HG02678 (cell line): Measurements from ENCODE around the gene SERPINB13.

ENCODE experiments used
- ATAC-seq: cut with Tn5 transposase; IDR thresholded peaks from one replicate; pipeline ENCODE4 v1.9.1; 2021; ENCODE audit warnings: mild to moderate bottlenecking, moderate library complexity; ENCODE audit not compliant: unreplicated experiment

SERPINB13 gene, protein sequence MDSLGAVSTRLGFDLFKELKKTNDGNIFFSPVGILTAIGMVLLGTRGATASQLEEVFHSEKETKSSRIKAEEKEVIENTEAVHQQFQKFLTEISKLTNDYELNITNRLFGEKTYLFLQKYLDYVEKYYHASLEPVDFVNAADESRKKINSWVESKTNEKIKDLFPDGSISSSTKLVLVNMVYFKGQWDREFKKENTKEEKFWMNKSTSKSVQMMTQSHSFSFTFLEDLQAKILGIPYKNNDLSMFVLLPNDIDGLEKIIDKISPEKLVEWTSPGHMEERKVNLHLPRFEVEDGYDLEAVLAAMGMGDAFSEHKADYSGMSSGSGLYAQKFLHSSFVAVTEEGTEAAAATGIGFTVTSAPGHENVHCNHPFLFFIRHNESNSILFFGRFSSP

DNA sequence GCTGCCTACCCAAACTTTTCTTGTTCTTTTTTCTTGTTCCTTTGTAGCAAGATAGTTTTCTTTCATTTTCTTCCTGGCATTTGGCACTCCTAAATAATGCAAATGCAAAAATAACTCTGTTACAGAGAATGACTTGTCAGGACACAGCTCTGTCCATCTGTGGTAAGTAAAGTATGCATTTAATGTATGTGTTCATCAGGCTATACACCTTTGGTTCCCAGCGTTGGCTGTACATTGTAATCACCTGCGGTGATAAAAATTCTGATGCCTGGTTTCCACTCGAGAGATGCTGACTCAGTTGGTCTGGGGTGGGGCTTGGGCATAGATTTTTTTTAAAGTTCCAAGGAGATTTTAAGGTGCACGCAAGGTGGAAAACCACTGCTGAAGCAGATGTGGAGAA, at the start of gene SERPINB13:
Gene SERPINB13 (plus strand): TSS at position 378 of the 400 bp plus-strand sequence. CDS start 1,325 bp downstream, outside the sequence.
- no peak for ATAC-seq

DNA sequence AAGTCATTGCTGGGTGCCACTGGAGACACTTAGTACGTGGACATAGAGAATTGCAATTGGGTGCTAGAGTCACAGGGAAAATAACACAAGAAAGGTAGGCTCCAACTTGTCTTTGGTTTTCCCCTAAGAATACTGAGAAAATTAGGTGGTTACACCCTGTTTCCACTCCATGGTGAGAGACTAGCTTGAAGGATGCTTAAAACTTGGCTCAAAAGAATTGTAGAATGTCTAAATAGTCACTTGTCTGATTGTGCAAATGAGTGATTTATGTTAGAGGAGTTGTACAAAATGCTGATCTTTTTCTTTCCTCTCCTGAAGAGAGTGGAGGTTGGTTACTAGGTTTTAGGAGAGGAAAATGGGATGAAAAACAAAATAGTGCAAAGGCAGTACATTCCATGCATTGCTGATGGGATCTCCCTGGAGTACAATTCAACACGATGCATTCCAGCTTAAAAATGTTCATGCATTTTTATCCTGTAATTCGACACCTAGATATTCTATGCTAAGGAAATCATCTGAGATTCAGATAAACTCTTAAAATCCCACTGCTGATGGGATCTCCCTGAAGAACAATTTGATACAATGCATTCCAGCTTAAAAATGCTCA, 47.1 kb upstream of the SERPINB13 start:
- ATAC-seq = no peak

GRCh38 chr18:63542069-63542468, 45.1 kb upstream of the SERPINB13 start, which contains the start of gene SERPINB12:
Gene SERPINB12 (plus strand): TSS chr18:63542369. CDS start chr18:63556160, 13,791 bp downstream.
- no peak for ATAC-seq

GRCh38 chr18:63544017-63544416, 43.1 kb upstream of the SERPINB13 start:
- no peak for ATAC-seq

- ATAC-seq = no peak
Measured at GRCh38 chr18:63545000-63545399, 42.1 kb upstream of the SERPINB13 start.

DNA sequence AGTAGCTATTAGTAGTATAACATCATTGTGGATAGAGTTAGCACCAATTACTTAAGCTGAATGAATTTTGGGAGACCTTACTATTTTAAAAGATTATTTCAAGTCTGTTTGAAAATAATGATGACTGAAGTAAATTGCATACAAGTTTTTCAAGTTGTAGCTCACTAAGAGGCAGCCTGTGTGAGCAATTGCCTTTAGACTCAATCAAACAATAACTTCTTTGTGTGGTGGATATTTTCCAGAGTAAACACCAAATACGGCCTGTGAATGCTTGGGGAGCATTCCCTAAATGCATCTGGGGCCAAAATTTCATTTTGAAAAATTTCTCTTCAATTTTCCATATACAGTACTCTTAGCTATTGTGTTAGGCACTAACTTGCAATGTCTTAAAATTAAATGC, 37.1 kb upstream of the SERPINB13 start:
- no peak for ATAC-seq

DNA sequence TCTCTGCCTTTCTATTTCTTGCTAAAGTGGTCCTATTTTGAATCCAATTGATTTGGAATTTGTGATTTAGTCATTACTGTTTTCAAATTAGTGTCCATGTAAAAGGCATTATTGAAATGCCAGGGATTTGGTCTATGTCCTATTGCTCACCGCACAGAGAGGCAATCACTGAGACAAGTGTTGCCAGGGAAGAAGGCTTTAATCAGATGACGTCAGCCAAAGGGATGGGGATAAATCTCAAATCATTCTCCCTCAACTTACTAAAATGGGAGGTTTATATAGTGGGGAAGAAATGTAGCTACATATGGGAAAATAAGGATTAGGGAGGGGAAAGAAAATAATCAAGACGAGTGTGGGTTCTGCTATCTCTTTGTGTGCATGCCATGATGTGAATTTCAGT, 35.4 kb upstream of the SERPINB13 start:
- no peak for ATAC-seq

DNA sequence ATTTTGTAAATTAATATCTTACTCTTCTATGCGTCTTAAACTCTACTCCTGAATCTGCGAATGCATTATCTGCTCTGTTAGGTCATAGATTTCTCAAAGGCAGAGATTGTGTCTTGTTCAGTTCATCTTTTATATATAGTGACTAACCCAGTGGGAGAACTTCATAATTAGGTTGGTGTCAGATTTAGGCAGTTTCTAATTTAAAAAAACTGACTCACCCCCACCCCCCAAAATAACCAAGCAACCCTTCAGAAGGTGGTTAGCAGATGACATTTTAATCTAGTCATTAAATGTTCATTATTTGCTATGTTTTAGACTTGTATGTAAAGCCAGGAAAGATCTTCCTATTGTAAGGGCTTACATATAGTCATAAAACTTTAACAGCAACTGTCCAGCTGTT, 34.6 kb upstream of the SERPINB13 start:
- no peak for ATAC-seq

GRCh38 chr18:63553081-63553480, 34.1 kb upstream of the SERPINB13 start:
- ATAC-seq = no peak

DNA sequence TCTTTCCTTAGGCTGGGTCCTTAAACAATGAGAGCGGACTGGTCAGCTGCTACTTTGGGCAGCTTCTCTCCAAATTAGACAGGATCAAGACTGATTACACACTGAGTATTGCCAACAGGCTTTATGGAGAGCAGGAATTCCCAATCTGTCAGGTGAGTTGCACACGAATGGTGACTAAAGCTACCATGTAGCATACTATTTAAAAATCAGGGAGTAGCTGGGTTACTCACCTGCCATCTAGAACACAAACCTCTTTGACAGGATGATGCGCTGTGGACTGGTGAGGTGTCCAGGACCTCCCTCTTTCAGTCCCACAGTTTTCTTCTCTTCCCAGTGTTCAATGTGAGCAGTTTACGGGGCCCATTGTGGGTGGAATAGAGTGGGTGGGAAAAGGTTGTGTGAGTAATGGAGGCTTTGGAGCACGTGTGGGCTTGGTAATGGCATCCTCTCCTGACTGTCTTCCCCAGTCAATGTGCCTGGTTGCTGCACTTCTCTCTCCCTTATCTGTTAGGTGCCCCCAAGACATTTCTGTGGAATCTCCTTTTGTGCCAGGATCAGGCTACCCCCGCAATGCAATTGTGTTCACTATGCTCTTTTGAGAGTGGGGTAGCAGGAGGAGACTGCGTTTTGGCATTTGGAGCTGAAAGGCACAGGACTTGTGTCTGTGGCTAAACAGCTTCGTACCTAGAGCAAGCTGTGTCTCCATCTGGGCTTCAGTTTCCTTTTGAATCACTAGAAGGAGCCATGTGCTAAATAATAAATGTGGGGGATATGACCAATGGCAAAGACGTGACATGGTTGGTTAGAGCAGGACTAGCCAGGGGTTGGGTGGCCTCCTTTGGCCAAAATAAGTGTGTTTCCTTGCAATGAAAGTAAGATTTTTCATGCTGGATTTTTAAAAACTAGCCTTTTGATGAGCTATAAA, 27.3 kb upstream of the SERPINB13 start:
- ATAC-seq = no peak

GRCh38 chr18:63562284-63562683, 24.9 kb upstream of the SERPINB13 start:
- ATAC-seq = no peak

- ATAC-seq = no peak
Measured at GRCh38 chr18:63564021-63564420, 23.1 kb upstream of the SERPINB13 start.

DNA sequence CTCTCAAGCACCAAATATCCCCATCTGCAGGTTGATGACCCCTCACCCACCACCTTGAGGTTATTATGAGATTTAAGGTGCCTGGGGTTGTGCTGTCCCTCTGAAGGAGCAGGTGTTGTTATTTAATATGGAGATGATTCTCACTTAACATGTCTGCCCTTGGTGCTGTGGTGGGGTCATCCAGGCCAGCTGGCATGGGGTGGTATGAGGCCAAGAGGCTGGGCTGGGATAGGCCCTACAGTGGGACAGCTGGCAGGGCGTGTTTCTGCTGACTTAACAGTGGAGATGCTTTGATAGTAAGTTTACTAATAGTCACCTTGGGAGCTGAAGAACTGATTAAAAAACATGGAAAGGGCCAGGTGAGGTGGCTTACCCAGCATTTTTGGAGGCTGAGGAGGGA, 22.6 kb upstream of the SERPINB13 start:
- no peak for ATAC-seq

GRCh38 chr18:63567276-63567675, 19.9 kb upstream of the SERPINB13 start:
- ATAC-seq = no peak

GRCh38 chr18:63567825-63568224, 19.3 kb upstream of the SERPINB13 start:
- ATAC-seq = no peak

DNA sequence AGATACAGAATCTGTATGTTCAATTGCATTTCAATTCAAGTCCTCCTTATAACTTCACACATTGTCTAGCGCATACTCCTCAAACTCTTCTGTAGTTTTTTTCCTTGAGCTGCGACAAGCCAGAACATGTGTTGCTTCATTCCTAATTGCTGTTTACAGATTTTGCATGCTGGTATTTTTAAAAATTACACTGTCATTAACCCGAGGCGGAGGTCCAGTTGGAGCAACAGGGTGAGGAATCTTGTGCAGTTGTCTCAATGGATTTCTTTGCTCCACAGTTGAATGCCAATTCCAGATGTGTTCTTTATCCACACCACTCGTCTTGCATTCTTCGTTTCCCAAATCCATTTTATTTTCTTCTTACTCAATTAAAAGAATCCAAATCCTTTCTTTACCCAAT, 16.4 kb upstream of the SERPINB13 start:
- no peak for ATAC-seq

DNA sequence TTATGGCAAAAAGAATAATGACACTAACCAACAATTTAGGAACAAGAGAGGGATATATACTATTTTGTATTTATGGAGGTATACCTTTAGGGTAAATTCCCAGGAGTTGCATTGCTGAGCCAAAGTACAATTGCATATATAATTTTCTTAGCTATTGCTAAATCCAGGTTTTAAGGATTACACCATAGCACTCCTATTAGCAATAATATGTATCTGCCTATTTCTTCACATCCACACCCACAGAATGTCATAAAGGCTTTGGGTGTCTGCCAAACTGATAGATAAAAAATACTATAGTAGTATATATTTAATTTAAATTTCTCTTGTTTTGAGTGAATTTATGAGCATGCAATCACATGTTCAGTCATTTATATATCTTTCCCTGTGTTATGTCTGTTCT, 11.5 kb upstream of the SERPINB13 start:
- no peak for ATAC-seq

DNA sequence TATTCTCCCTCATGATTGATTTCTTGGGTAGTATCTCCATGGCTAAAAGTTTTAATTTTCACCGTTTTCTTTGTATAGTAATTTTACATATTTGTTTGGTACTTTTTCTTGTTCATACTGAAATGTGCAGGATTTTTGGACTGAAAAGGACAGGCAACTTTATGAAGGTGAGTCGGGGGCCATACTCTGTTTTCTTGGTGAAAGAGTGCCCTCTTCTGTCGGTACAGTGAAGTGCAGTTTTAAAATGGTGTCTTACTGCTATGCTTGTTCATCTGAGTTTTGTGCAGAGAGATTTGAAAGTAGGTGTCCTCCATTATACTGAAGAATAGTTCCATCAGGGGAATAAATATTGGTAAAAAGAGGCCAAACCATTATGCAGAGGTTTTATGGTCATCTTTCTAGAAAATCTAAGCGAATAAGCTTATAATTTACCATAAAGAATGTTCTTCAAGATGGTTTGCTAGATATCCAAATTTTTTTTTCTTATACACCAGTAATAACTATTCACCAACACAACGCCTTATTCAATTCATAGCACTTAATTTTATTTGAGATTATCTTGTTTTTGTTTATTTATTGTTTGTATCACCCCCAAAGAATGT, 8.7 kb upstream of the SERPINB13 start:
- ATAC-seq = no peak

DNA sequence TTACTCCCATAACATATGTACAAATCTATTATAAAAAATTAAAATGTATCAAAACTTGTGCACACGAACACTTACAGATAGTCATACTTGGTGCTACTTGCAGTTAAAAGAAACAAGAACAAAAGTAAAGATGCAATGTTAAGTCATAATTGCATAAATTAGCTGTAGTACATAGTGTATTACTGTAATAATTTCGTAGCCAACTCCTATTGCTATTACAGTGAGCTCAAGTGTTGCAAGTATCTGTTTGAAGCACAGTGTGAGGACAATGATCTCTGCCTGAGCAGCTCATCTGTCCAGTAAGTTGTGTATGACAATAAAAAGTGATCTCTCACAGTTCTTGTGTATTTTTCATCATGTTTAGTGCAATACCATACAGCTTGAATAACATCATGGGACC, 7.5 kb upstream of the SERPINB13 start:
- no peak for ATAC-seq

DNA sequence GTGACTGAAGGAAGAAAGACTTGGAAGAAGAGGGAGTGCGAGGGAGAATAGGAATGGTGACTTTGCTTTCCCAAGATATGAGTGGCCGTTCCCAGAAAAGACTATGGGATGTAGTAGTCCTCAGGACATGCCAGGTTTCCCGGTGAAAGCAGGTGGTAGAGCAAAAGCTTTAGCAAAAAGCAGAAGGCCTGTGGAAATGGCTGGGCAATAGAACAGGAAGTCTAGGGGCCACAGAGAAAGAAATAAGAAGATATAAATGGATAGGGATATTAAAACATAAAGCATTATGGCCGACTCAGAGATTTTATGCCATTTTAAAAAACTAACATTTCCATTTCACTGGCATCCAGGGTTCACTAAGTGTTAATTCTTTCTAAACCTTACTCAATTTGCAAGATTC, 1.2 kb upstream of the SERPINB13 start:
- no peak for ATAC-seq

GRCh38 chr18:63586431-63586830, 712 bp upstream of the SERPINB13 start:
- no peak for ATAC-seq
